ENCODE data around the gene RFC2. TPM values are rescaled to one million over a fixed set of nuclear protein-coding genes. Genes with fewer than 3 reads are reported as not detected.
"Not testable (repeated sequence)": the region's sequence is repeated elsewhere in the genome, so short reads cannot be mapped to it uniquely, and the experiment has no call there.

Gene RFC2
- total RNA-seq, 2 experiments from 2014 or later: 52.2 to 62.9 TPM

GRCh38 chr7:74255461-74255860 lies 1.3 kb upstream of the RFC2 start:
- H3K27ac Mint-ChIP-seq, H3K9me3 Mint-ChIP-seq, DNase-seq, H3K27me3 Mint-ChIP-seq: not testable (repeated sequence)
- ChIA-PET POLR2A (interaction anchor here (0.7 kb wide), 1 partner anchor 77 kb away, joined by 3 read pairs; no protein-coding TSS in a partner anchor), CTCF (interaction anchor here (1.6 kb wide), 1 partner anchor 145 kb away, joined by 3 read pairs; no protein-coding TSS in a partner anchor)
- Mint-ChIP-seq H3K4me3 (peak overlapping the region; percentile 95), H3K36me3 (ENCODE audit: low read depth) (peaks cover 13% of the 10 kb centered on the region), H3K4me1 (peaks cover 44% of the 10 kb centered on the region)

GRCh38 chr7:74254858-74255379 lies 720 bp upstream of the RFC2 start:
- Mint-ChIP-seq H3K36me3 (ENCODE audit: low read depth) (peaks cover 17% of the 10 kb centered on the region), H3K4me1 (peaks cover 46% of the 10 kb centered on the region), H3K4me3 (peak overlapping the region; percentile 95), H3K27me3 (no peaks in the 10 kb centered on the region), H3K27ac (peak overlapping the region; percentile 96), H3K9me3 (no peaks in the 10 kb centered on the region)
- ChIA-PET POLR2A (interaction anchor here (0.6 to 0.7 kb wide), 2 partner anchors 54 to 76 kb away, joined by 3 to 4 read pairs; no protein-coding TSS in a partner anchor), CTCF (interaction anchor here (1.6 kb wide), 1 partner anchor 146 kb away, joined by 3 read pairs; no protein-coding TSS in a partner anchor)
- DNase-seq: peak; percentile 17

- POLR2A ChIA-PET: no interaction called here
- Mint-ChIP-seq H3K4me3 (peak overlapping the region; percentile 95), H3K9me3 (no peaks in the 10 kb centered on the region), H3K4me1 (peaks cover 49% of the 10 kb centered on the region), H3K27me3 (no peaks in the 10 kb centered on the region), H3K27ac (peak overlapping the region; percentile 96), H3K36me3 (ENCODE audit: low read depth) (peaks cover 25% of the 10 kb centered on the region)
- CTCF ChIA-PET: interaction anchor here (0.6 to 2.3 kb wide), 5 partner anchors 22 to 348 kb away, joined by 3 to 8 read pairs (median 4); no protein-coding TSS in a partner anchor
- no peak for DNase-seq
Measured at GRCh38 chr7:74253835-74254128, 417 bp downstream of the RFC2 start.

- POLR2A ChIA-PET: no interaction called here
- Mint-ChIP-seq H3K9me3 (no peaks in the 10 kb centered on the region), H3K27ac (peak overlapping the region; percentile 96), H3K4me1 (peaks cover 49% of the 10 kb centered on the region), H3K27me3 (no peaks in the 10 kb centered on the region), H3K36me3 (ENCODE audit: low read depth) (peaks cover 29% of the 10 kb centered on the region), H3K4me3 (peak overlapping the region; percentile 95)
- DNase-seq: no peak
- CTCF ChIA-PET: interaction anchor here (0.6 to 2.3 kb wide), 6 partner anchors 22 to 347 kb away, joined by 3 to 8 read pairs (median 4); no protein-coding TSS in a partner anchor
Measured at GRCh38 chr7:74253331-74253730, 868 bp downstream of the RFC2 start.

- Mint-ChIP-seq H3K27ac (peak overlapping the region; percentile 50), H3K27me3 (no peaks in the 10 kb centered on the region), H3K9me3 (no peaks in the 10 kb centered on the region), H3K36me3 (ENCODE audit: low read depth) (peaks cover 32% of the 10 kb centered on the region), H3K4me3 (peak overlapping the region; percentile 95), H3K4me1 (peaks cover 49% of the 10 kb centered on the region)
- no peak for DNase-seq
- ChIA-PET POLR2A (no interaction called here), CTCF (interaction anchor here (0.6 to 2.3 kb wide), 3 partner anchors 16 to 47 kb away, joined by 3 to 8 read pairs (median 3); no protein-coding TSS in a partner anchor)
Measured at GRCh38 chr7:74252893-74253292, 1.3 kb downstream of the RFC2 start.

- POLR2A ChIA-PET, H3K27ac Mint-ChIP-seq, H3K27me3 Mint-ChIP-seq, H3K9me3 Mint-ChIP-seq, H3K4me3 Mint-ChIP-seq, DNase-seq: not testable (repeated sequence)
- H3K36me3 Mint-ChIP-seq (ENCODE audit: low read depth): peaks cover 39% of the 10 kb centered on the region
- peaks cover 28% of the 10 kb centered on the region for H3K4me1 Mint-ChIP-seq
- CTCF ChIA-PET: interaction anchor here (1.1 to 1.2 kb wide), 2 partner anchors 34 to 43 kb away, joined by 3 read pairs; no protein-coding TSS in a partner anchor
Measured at GRCh38 chr7:74249058-74249457, 5.1 kb downstream of the RFC2 start.

- peaks cover 24% of the 10 kb centered on the region for H3K4me1 Mint-ChIP-seq
- POLR2A ChIA-PET: interaction anchor here (1.1 kb wide), 1 partner anchor 17 kb away, joined by 4 read pairs; no protein-coding TSS in a partner anchor
- no peak overlapping the region for H3K27ac Mint-ChIP-seq
Measured at GRCh38 chr7:74248156-74248555, 6.0 kb downstream of the RFC2 start.

GRCh38 chr7:74246497-74246896 lies 7.7 kb downstream of the RFC2 start:
- Mint-ChIP-seq H3K9me3 (no peaks in the 10 kb centered on the region), H3K36me3 (ENCODE audit: low read depth) (peaks cover 45% of the 10 kb centered on the region), H3K27me3 (no peaks in the 10 kb centered on the region), H3K4me1 (peaks cover 21% of the 10 kb centered on the region), H3K4me3 (no peak overlapping the region), H3K27ac (no peak overlapping the region)
- CTCF ChIA-PET: interaction anchor here (0.7 kb wide), 1 partner anchor 10 kb away, joined by 3 read pairs; no protein-coding TSS in a partner anchor
- no peak for DNase-seq
- POLR2A ChIA-PET: no interaction called here

More at GRCh38 chr7:74248156-74248555, 6.0 kb downstream of the RFC2 start:
- no peaks in the 10 kb centered on the region for H3K27me3 Mint-ChIP-seq
- H3K4me3 Mint-ChIP-seq: no peak overlapping the region
- no peaks in the 10 kb centered on the region for H3K9me3 Mint-ChIP-seq
- CTCF ChIA-PET: interaction anchor here (1.1 to 1.2 kb wide), 2 partner anchors 33 to 42 kb away, joined by 3 read pairs; no protein-coding TSS in a partner anchor
- H3K36me3 Mint-ChIP-seq (ENCODE audit: low read depth): peaks cover 43% of the 10 kb centered on the region
- DNase-seq: no peak

- H3K27ac Mint-ChIP-seq: no peak overlapping the region
- peaks cover 34% of the 10 kb centered on the region for H3K36me3 Mint-ChIP-seq (ENCODE audit: low read depth)
- no peaks in the 10 kb centered on the region for H3K27me3 Mint-ChIP-seq
- DNase-seq: no peak
- ChIA-PET CTCF (interaction anchor here (0.6 kb wide), 1 partner anchor 366 kb away, joined by 3 read pairs; no protein-coding TSS in a partner anchor), POLR2A (no interaction called here)
- no peaks in the 10 kb centered on the region for H3K9me3 Mint-ChIP-seq
- H3K4me1 Mint-ChIP-seq: peaks cover 20% of the 10 kb centered on the region
- H3K4me3 Mint-ChIP-seq: no peak overlapping the region
Measured at GRCh38 chr7:74242122-74242443, 12.1 kb downstream of the RFC2 start.

- no peaks in the 10 kb centered on the region for H3K9me3 Mint-ChIP-seq
- H3K4me1 Mint-ChIP-seq: peaks cover 29% of the 10 kb centered on the region
- ChIA-PET CTCF (interaction anchor here (1.5 kb wide), 1 partner anchor 10 kb away, joined by 5 read pairs; no protein-coding TSS in a partner anchor), POLR2A (no interaction called here)
- H3K4me3 Mint-ChIP-seq: no peak overlapping the region
- no peak overlapping the region for H3K27ac Mint-ChIP-seq
- no peaks in the 10 kb centered on the region for H3K27me3 Mint-ChIP-seq
- peaks cover 36% of the 10 kb centered on the region for H3K36me3 Mint-ChIP-seq (ENCODE audit: low read depth)
- DNase-seq: no peak
Measured at GRCh38 chr7:74240482-74240881, 13.7 kb downstream of the RFC2 start.

GRCh38 chr7:74236284-74236683 lies 17.9 kb downstream of the RFC2 start:
- ChIA-PET CTCF (interaction anchor here (0.5 to 1.5 kb wide), 4 partner anchors 8 to 173 kb away, joined by 3 to 8 read pairs (median 5); no protein-coding TSS in a partner anchor), POLR2A (interaction anchor here (0.6 kb wide), 1 partner anchor 485 kb away, joined by 3 read pairs; no protein-coding TSS in a partner anchor)
- Mint-ChIP-seq H3K27me3 (no peaks in the 10 kb centered on the region), H3K36me3 (ENCODE audit: low read depth) (peaks cover 42% of the 10 kb centered on the region), H3K4me1 (peaks cover 26% of the 10 kb centered on the region), H3K9me3 (no peaks in the 10 kb centered on the region), H3K27ac (peak overlapping the region; percentile 66), H3K4me3 (no peak overlapping the region)
- DNase-seq: peak; percentile 50

GRCh38 chr7:74235518-74236268 lies 18.5 kb downstream of the RFC2 start:
- CTCF ChIA-PET: interaction anchor here (1.1 to 1.5 kb wide), 2 partner anchors 29 to 174 kb away, joined by 3 to 7 read pairs; no protein-coding TSS in a partner anchor
- POLR2A ChIA-PET: interaction anchor here (0.6 kb wide), 1 partner anchor 484 kb away, joined by 3 read pairs; no protein-coding TSS in a partner anchor
- H3K27ac Mint-ChIP-seq: peak overlapping the region; percentile 66

More at GRCh38 chr7:74235518-74236268, 18.5 kb downstream of the RFC2 start:
- Mint-ChIP-seq H3K9me3 (no peaks in the 10 kb centered on the region), H3K36me3 (ENCODE audit: low read depth) (peaks cover 45% of the 10 kb centered on the region), H3K4me1 (peaks cover 30% of the 10 kb centered on the region), H3K4me3 (no peak overlapping the region), H3K27me3 (no peaks in the 10 kb centered on the region)
- DNase-seq: no peak

All from activated CD4-positive, alpha-beta T cell treated with anti-CD3 and anti-CD28 coated beads, Interleukin-2, amount 10 ng/mL, durations not matched to agents 7 days and 5 days (primary cell).